Right lung (tissue), 10 donors: ENCODE results near the gene ANKRD30BL. TPM values are rescaled to one million over a fixed set of nuclear protein-coding genes. Genes with fewer than 3 reads are reported as not detected.
"Not testable (repeated sequence)": the region's sequence is repeated elsewhere in the genome, so short reads cannot be mapped to it uniquely, and the experiment has no call there.

ENCODE experiments used
- DNase-seq, 2 donors: peaks; one replicate each; pipeline ENCODE4 v3.0.0-alpha.2; 2013
- long read RNA-seq, 8 donors: transcript quantifications; one replicate each; lab custom pipeline, GENCODE V29; 2026
- polyA plus RNA-seq, 5 donors: library from polyadenylated mRNA; unstranded; fragments of 120-200 nt; gene quantifications; one replicate each; pipeline versions ENCODE4 v1.2.1 to v1.2.3, GENCODE V29; 2013; ENCODE audit warnings: inconsistent platforms in 1 of 5, low replicate concordance in 1 of 5; ENCODE audit not compliant: insufficient read length in 5 of 5, insufficient read depth in 1 of 5

Gene ANKRD30BL, protein sequence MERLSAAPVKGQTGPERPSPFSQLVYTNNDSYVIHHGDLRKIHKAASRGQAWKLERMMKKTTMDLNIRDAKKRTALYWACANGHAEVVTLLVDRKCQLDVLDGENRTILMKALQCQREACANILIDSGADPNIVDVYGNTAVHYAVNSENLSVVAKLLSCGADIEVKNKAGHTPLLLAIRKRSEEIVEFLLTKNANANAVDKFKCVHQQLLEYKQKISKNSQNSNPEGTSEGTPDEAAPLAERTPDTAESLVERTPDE
- under 1 TPM; 0.52 to 0.84 (median 0.63) TPM for polyA plus RNA-seq
- long read RNA-seq, donor 1: 0 reads
- long read RNA-seq, donor 2, partial matches to known transcripts: 0 of 1 reads
- long read RNA-seq, donor 2, other reads (novel, unspliced or antisense): 0 of 1 reads
- long read RNA-seq, donor 3: 0 reads
- long read RNA-seq, donor 4, partial matches to known transcripts: 0 of 1 reads
- long read RNA-seq, donor 4, other reads (novel, unspliced or antisense): 0 of 1 reads
- long read RNA-seq, donor 5: 0 reads
- long read RNA-seq, donor 6: 0 reads
- long read RNA-seq, donor 7: 0 reads
- long read RNA-seq, donor 8: 0 reads

DNA sequence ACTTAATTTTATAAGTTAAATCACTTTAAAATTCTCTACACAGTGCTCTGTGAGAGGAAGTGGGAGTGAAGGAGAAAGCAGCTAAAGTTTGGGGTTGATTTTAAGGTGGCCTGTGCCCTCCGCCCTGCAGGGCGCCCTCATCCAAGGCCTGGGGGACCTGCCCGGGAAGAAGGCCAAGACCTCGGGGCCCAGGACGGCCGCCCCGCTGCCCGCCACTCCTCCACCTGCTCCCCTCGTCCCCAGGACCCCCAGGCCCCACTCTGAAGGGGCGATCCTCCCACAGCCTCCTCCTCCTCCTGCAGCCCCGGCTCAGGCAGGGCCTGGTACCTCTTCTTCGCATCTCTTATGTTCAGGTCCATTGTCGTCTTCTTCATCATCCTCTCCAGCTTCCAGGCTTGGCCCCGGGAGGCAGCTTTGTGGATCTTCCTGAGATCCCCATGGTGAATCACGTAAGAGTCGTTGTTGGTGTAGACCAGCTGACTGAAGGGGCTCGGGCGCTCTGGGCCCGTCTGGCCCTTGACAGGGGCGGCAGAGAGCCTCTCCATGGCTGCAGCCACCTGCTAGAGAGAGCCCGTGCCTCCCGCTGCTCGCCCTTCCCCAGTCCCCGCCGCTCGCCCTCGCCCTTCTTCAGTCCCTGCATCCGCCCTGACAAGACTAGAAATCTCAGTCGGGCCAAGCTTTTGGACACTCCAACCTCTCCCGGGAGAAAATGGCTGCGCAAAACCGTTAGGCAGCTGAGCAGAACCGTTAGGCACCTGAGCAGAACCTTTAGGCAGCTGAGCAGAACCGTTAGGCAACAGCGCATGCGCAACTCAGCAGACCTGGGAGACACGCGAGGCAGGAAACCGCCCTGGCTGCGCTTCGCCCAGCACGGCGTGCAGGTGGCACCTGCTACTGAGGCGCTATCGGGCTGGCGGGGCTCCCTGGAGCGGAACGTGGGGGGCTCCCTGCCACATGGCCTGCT, at the start of gene ANKRD30BL:
ANKRD30BL (minus strand) TSS at position 792 of the 964 bp plus-strand sequence; CDS start at position 545, 247 bp downstream.
- DNase-seq: not testable (repeated sequence)

DNA sequence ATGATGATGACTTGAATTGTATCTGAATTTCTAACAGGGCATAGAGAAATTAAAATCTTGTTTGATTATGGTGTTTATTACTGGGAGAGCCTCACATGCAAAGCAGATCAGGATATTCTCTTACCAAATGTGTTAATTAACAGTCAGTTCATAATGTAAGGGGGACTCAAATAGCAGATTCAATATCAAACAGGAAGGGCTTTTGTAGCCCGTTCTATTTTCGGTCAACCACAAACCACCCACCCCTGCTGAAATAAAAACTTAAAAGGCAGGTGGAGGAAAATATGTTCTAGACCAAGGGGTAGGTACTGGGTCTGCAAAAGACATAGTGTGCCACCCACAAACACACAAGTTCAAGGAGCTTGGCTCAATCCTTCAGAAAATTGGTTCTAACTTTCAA, 41.1 kb upstream of the ANKRD30BL start:
- not testable (repeated sequence) for DNase-seq

DNA sequence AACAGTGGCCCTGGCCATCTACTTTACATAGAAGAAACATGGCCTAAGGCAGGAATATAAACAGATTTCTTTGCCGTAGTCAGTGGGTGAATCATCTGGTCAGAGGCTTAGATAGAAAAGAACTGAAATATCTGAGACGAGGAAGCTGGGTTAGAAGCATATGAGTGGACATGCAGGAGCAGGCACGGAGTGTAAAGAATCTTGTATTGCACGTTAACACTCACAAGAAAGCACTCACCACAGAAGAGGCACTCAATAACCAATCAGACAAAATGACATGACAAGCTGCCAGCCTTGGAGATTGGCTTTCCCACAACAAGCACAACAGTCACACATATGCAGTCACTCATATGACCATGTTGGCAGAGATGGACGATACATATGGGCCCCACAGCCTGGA, 31.1 kb upstream of the ANKRD30BL start:
- DNase-seq: not testable (repeated sequence)

DNA sequence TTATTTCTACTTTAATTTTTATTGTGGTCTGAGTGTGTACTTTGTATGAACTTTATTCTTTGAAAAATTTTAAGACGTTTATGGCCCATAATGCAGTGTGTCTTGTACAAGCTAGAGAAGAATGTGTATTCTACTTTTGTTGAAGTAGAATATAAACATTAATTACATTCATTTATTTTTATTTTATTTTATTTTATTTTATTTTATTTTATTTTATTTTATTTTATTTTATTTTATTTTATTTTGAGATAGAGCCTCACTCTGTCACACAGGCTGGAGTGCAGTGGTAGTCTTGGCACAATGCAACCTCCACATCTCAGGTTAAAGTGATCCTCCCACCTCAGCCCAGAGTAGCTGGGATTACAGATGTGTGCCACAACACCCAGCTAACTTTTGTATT, 5.3 kb upstream of the ANKRD30BL start:
- DNase-seq: not testable (repeated sequence)

DNA sequence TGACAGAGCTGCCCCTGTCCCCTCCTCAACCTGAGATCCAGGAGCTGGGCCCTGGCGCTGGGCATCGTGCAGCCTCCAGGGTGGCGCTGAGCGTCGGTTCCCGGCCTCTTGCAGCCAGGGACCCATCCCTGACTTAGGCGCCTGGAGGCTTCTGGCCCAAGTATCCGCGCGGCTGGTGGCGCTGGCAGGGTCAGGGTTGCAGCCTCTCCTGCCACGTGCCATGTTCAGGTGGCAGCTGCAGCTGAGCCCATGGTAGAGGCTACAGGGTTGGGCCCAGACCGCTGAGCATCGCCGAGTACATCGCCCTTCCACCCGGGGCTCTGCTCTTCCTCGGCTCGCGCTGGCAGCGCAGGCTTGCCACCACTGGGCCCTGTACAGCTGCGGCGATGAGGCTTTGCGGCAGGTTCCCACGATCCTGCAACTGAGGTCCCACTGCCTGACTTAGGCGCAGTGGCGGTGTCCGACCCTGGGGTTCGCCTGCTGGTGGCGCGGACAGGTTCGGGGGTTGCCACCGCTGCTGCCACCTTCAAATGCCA, 441 bp upstream of the ANKRD30BL start:
- not testable (repeated sequence) for DNase-seq

DNA sequence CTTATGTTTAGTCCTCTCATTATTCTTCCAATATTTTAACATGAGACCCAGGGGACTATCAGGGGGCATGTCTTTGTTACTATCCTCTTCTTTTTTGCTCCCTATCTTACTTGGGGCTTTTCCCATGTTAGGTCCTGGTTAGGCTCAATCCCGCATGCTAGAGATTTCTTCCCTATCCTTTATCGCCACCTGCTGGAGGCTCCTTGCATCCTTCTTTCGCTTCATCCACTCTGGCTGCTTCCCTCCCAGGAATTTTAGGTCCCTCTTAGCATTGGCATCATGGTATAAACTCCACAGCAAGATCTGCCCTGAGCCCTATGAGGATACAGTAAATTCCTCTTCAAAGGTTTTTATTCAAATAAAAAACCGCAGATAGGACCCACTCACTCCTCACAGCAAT, 15.0 kb downstream of the ANKRD30BL start:
- DNase-seq: peak; percentile 25 to 32
